HUES48 (cell line): ENCODE data around the gene ITGB3.

ENCODE experiments used
- H3K27ac ChIP-seq: one replicate; pipeline ENCODE4 v1.7.0; 2013; ENCODE audit warnings: low read depth, low read length, inconsistent platforms
- H3K27me3 ChIP-seq: 2 replicates; pipeline ENCODE4 v1.6.1; 2013; ENCODE audit warnings: mild to moderate bottlenecking, low read length; ENCODE audit not compliant: control insufficient read depth, insufficient read depth
- H3K36me3 ChIP-seq: 2 replicates; pipeline ENCODE4 v1.6.1; 2013; ENCODE audit warnings: low read length; ENCODE audit not compliant: control insufficient read depth, insufficient read depth
- H3K4me1 ChIP-seq: 2 replicates; pipeline ENCODE4 v1.6.1; 2013; ENCODE audit warnings: mild to moderate bottlenecking, low read length; ENCODE audit not compliant: control insufficient read depth, insufficient read depth
- H3K4me3 ChIP-seq: 2 replicates; pipeline ENCODE4 v1.5.1; 2013; ENCODE audit warnings: mild to moderate bottlenecking, low read depth, low read length
- H3K9ac ChIP-seq: 2 replicates; pipeline ENCODE4 v1.6.1; 2013; ENCODE audit warnings: mild to moderate bottlenecking, low read depth, low read length, moderate library complexity
- H3K9me3 ChIP-seq: 2 replicates; pipeline ENCODE4 v1.6.1; 2013; ENCODE audit warnings: low read length; ENCODE audit not compliant: control insufficient read depth, insufficient read depth

Gene ITGB3

GRCh38 chr17:47300718-47301117 is 47.1 kb downstream of the ITGB3 start:
- no peak overlapping the region for H3K9ac ChIP-seq
- no peaks in the 10 kb centered on the region for H3K4me1 ChIP-seq
- H3K36me3 ChIP-seq = no peaks in the 10 kb centered on the region
- no peaks in the 10 kb centered on the region for H3K27me3 ChIP-seq
- H3K4me3 ChIP-seq = no peak overlapping the region
- no peak overlapping the region for H3K27ac ChIP-seq
- no peaks in the 10 kb centered on the region for H3K9me3 ChIP-seq

GRCh38 chr17:47301161-47301560 is 47.5 kb downstream of the ITGB3 start:
- Histone ChIP-seq H3K4me1 (no peaks in the 10 kb centered on the region), H3K27me3 (no peaks in the 10 kb centered on the region), H3K9me3 (no peaks in the 10 kb centered on the region), H3K36me3 (no peaks in the 10 kb centered on the region), H3K4me3 (no peak overlapping the region), H3K27ac (no peak overlapping the region), H3K9ac (no peak overlapping the region)

GRCh38 chr17:47301831-47302230 is 48.2 kb downstream of the ITGB3 start:
- Histone ChIP-seq H3K27ac (no peak overlapping the region), H3K4me1 (no peaks in the 10 kb centered on the region), H3K27me3 (no peaks in the 10 kb centered on the region), H3K4me3 (no peak overlapping the region), H3K36me3 (no peaks in the 10 kb centered on the region), H3K9ac (no peak overlapping the region), H3K9me3 (no peaks in the 10 kb centered on the region)

- no peaks in the 10 kb centered on the region for H3K4me1 ChIP-seq
- H3K9ac ChIP-seq = no peak overlapping the region
- no peak overlapping the region for H3K27ac ChIP-seq
- H3K36me3 ChIP-seq = no peaks in the 10 kb centered on the region
- H3K27me3 ChIP-seq = no peaks in the 10 kb centered on the region
- no peak overlapping the region for H3K4me3 ChIP-seq
- no peaks in the 10 kb centered on the region for H3K9me3 ChIP-seq
Measured at GRCh38 chr17:47304186-47304585, 50.6 kb downstream of the ITGB3 start.

GRCh38 chr17:47305302-47305923 is 51.8 kb downstream of the ITGB3 start:
- Histone ChIP-seq H3K36me3 (no peaks in the 10 kb centered on the region), H3K4me1 (no peaks in the 10 kb centered on the region), H3K27ac (no peak overlapping the region), H3K4me3 (no peak overlapping the region), H3K9me3 (no peaks in the 10 kb centered on the region), H3K27me3 (no peaks in the 10 kb centered on the region), H3K9ac (no peak overlapping the region)

- no peak overlapping the region for H3K27ac ChIP-seq
- H3K4me3 ChIP-seq = no peak overlapping the region
- no peaks in the 10 kb centered on the region for H3K9me3 ChIP-seq
- no peak overlapping the region for H3K9ac ChIP-seq
- no peaks in the 10 kb centered on the region for H3K4me1 ChIP-seq
- H3K27me3 ChIP-seq = no peaks in the 10 kb centered on the region
- no peaks in the 10 kb centered on the region for H3K36me3 ChIP-seq
Measured at GRCh38 chr17:47310186-47310733, 56.6 kb downstream of the ITGB3 start.

GRCh38 chr17:47311420-47311819 is 57.8 kb downstream of the ITGB3 start:
- Histone ChIP-seq H3K4me3 (no peak overlapping the region), H3K9ac (no peak overlapping the region)

GRCh38 chr17:47315451-47316266 is 62.0 kb downstream of the ITGB3 start:
- Histone ChIP-seq H3K36me3 (no peaks in the 10 kb centered on the region), H3K9me3 (no peaks in the 10 kb centered on the region), H3K9ac (no peak overlapping the region), H3K27ac (no peak overlapping the region), H3K4me1 (no peaks in the 10 kb centered on the region), H3K4me3 (no peak overlapping the region), H3K27me3 (no peaks in the 10 kb centered on the region)

More at GRCh38 chr17:47311420-47311819, 57.8 kb downstream of the ITGB3 start:
- Histone ChIP-seq H3K9me3 (no peaks in the 10 kb centered on the region), H3K27me3 (no peaks in the 10 kb centered on the region), H3K36me3 (no peaks in the 10 kb centered on the region), H3K27ac (no peak overlapping the region), H3K4me1 (no peaks in the 10 kb centered on the region)

GRCh38 chr17:47316311-47316710 is 62.7 kb downstream of the ITGB3 start:
- Histone ChIP-seq H3K4me3 (no peak overlapping the region), H3K9ac (no peak overlapping the region), H3K9me3 (peaks cover 5% of the 10 kb centered on the region; the same call in 1 of the 2 replicates), H3K4me1 (no peaks in the 10 kb centered on the region), H3K27me3 (no peaks in the 10 kb centered on the region), H3K27ac (no peak overlapping the region), H3K36me3 (no peaks in the 10 kb centered on the region)

GRCh38 chr17:47317119-47317518 is 63.5 kb downstream of the ITGB3 start:
- Histone ChIP-seq H3K27ac (no peak overlapping the region), H3K4me3 (no peak overlapping the region), H3K36me3 (no peaks in the 10 kb centered on the region), H3K9ac (no peak overlapping the region), H3K27me3 (no peaks in the 10 kb centered on the region), H3K4me1 (no peaks in the 10 kb centered on the region), H3K9me3 (peaks cover 5% of the 10 kb centered on the region; the same call in 1 of the 2 replicates)
